Activated T-cell treated with anti-CD3 and anti-CD28 coated beads for 24 hours (primary cell): ENCODE results near the gene SMKR1.
"Not testable (repeated sequence)": the region's sequence is repeated elsewhere in the genome, so short reads cannot be mapped to it uniquely, and the experiment has no call there.

Source experiments
- DNase-seq: peaks from one replicate; pipeline ENCODE4 v3.0.0-alpha.2; 2020; ENCODE audit warnings: low read depth

The SMKR1 gene

DNA sequence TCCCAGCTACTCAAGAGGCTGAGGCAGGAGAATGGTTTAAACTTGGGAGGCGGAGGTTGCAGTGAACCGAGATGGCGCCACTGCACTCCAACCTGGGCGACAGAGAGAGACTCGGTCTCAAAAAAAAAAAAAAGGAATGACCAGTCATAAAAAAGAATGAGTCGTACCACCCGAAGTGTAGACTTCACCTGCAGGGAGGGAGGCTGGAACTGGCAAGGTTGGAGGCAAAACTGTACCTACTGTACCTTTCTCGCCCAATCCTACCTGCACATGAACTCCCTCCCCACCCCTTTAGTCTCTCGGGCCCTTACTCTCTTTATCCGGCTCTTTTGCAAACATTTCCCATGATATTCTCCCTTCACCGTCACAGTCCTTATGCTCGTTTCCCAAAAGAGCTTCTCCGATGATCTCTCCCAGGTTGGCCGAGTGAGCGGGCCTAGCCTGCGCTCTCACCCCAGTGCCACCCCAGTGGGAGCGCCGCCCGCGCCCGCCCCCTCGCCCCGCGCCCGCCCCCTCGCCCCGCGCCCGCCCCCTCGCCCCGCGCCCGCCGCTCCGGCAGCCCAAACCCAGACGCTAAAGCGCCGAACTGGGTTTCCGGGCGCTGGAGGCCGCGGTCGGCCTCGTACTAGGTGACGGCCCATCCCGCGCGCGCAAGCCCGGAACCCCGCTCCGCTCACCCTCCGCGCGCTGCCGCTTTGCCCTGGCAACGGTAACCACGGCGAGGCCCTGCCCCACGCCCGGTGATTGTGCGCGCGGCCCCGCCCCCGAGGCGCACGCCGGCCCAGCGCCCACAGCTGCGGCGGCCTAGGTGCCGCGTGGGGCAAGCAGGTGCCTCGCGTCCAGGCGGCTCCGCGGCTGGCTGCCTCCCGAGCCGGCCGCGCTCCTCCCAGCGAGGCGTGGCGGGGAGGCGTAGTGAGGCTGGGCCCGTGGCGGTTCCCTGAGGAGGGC is at the start of gene SMKR1:
SMKR1 (plus strand) TSS at position 772 of the 948 bp plus-strand sequence. CDS start 294 bp downstream, outside the sequence.
- peak; percentile 84 for DNase-seq

GRCh38 chr7:129452589-129453231 is 49.6 kb upstream of the SMKR1 start:
- no peak for DNase-seq

GRCh38 chr7:129453510-129454248 is 48.7 kb upstream of the SMKR1 start:
- DNase-seq, result no peak

- DNase-seq, result no peak
Measured at GRCh38 chr7:129454249-129454551, 48.1 kb upstream of the SMKR1 start.

DNA sequence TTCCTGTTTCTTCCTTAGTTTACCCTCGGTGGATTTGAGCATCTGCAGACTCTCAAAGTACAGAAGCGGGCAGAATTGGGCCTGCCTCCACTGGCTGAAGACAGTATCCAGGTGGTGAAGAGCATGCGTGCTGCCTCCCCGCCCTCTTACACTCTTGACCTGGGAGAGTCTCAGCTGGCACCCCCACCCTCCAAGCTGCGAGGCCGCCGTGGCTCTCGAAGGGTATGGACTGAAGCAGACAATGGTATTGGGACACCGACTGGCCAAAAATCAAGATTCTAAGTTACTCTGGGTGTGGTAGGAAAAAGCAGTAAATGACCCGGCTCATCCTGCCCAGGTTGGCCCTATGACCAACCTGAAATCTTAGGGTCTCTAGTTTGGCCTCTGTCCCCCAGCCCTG is 45.9 kb upstream of the SMKR1 start:
- no peak for DNase-seq

DNA sequence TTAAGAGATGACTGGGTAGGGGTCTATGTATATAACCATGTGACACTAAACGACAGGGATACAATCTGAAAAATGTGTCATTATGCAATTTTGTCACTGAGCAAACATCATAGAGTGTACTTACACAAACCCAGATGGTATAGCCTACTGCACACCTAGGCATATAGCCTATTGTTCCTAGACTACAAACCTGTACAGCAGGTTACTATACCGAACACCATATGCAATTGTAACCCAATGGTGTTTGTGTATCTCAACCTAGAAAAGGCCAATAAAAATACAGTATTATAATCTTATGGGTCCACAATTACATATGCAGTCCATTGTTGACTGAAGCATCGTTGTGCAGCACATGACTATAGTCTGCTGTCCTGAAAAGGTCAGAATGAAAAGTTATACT is 45.2 kb upstream of the SMKR1 start:
- DNase-seq, result no peak

- no peak for DNase-seq
Measured at GRCh38 chr7:129458171-129458570, 44.2 kb upstream of the SMKR1 start.

GRCh38 chr7:129461809-129462208 is 40.5 kb upstream of the SMKR1 start:
- no peak for DNase-seq

GRCh38 chr7:129462420-129462819 is 39.9 kb upstream of the SMKR1 start:
- no peak for DNase-seq

- no peak for DNase-seq
Measured at GRCh38 chr7:129464194-129464593, 38.1 kb upstream of the SMKR1 start.

GRCh38 chr7:129465080-129465479 is 37.3 kb upstream of the SMKR1 start:
- DNase-seq, result no peak

GRCh38 chr7:129466796-129467195 is 35.5 kb upstream of the SMKR1 start:
- no peak for DNase-seq

DNA sequence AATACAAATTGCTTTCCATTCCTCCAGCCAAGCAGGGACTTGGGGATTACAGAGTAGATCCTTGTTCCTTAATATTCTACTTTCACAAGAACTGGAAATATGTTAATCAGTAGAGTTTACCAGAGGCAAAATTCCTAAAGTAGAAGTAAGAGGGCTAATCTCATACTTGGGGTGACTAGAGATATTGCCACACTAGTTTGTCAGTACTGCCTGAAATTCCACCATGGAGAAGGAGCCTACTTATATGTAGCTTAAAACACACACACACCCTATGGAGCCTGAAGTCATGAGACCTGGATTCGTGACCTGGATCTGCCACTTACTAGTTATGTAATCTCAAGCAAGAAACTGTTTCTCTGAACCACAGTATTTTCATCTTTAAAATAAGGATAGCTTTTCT is 34.2 kb upstream of the SMKR1 start:
- no peak for DNase-seq

- no peak for DNase-seq
Measured at GRCh38 chr7:129468547-129468946, 33.8 kb upstream of the SMKR1 start.

DNA sequence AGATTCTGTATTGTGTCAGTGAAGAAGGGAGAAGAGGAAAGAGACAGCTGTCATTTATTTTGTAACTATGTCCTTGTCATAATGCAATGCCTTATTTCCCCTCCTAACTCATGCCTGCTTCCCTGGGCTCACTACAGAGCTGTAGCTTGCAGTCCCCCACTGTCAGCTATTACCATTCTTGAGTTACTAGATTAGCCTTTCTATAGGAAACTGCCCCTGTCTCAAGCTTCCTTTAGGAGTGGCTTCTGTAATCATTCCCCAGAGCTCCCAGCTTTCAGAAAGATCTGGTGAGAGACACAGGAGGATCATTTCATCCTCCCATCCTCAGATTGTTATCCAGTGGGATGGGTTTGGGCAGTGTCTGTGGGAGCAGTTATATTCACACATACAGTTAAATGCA is 32.4 kb upstream of the SMKR1 start:
- no peak for DNase-seq

- DNase-seq, result no peak
Measured at GRCh38 chr7:129470411-129470810, 31.9 kb upstream of the SMKR1 start.

GRCh38 chr7:129471402-129471827 is 30.9 kb upstream of the SMKR1 start:
- DNase-seq, result no peak

- not testable (repeated sequence) for DNase-seq
Measured at GRCh38 chr7:129475931-129476330, 26.4 kb upstream of the SMKR1 start.

DNA sequence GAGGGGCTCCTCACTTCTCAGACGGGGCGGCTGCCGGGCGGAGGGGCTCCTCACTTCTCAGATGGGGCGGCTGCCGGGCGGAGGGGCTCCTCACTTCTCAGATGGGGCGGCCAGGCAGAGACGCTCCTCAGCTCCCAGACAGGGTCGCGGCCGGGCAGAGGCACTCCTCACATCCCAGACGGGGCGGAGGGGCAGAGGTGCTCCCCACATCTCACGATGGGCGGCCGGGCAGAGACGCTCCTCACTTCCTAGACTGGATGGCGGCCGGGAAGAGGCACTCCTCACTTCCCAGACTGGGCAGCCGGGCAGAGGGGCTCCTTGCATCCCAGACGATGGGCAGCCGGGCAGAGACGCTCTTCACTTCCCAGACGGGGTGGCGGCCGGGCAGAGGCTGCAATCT is 25.9 kb upstream of the SMKR1 start:
- not testable (repeated sequence) for DNase-seq

- no peak for DNase-seq
Measured at GRCh38 chr7:129479831-129480230, 22.5 kb upstream of the SMKR1 start.

GRCh38 chr7:129480674-129481363 is 21.5 kb upstream of the SMKR1 start:
- DNase-seq, result no peak

DNA sequence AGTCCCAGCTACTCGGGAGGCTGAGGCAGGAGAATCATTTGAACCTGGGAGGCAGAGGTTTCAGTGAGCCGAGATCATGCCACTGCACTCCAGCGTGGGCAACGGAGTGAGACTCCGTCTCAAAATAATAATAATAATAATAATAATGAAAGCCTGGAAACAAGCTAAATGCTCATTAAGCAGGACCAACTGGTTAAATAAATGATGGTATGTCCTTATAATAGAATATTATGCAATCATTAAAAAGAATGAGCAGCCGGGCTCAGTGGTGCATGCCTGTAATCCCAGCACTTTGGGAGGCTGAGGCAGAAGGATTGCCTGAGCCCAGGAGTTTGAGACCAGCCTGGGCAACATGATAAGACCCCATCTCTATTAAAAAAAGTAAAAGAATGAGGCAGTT is 21.0 kb upstream of the SMKR1 start:
- not testable (repeated sequence) for DNase-seq
